GM21381 (cell line): Measurements from ENCODE around the gene CLIP4.
"Not testable (repeated sequence)": the region's sequence is repeated elsewhere in the genome, so short reads cannot be mapped to it uniquely, and the experiment has no call there.

Experiments used
- ATAC-seq: cut with Tn5 transposase; IDR thresholded peaks from one replicate; pipeline ENCODE4 v1.9.1; 2021; ENCODE audit warnings: mild to moderate bottlenecking, moderate library complexity; ENCODE audit not compliant: unreplicated experiment

The CLIP4 gene

GRCh38 chr2:29100564-29100963 lies 14.7 kb upstream of the CLIP4 start:
- no peak for ATAC-seq

GRCh38 chr2:29104688-29105087 lies 10.5 kb upstream of the CLIP4 start:
- no peak for ATAC-seq

- no peak for ATAC-seq
These were observed 9.8 kb upstream of the CLIP4 start for GRCh38 chr2:29105375-29105774.

- no peak for ATAC-seq
These were observed 9.0 kb upstream of the CLIP4 start for GRCh38 chr2:29106256-29106655.

GRCh38 chr2:29106980-29107388 lies 8.2 kb upstream of the CLIP4 start:
- no peak for ATAC-seq

DNA sequence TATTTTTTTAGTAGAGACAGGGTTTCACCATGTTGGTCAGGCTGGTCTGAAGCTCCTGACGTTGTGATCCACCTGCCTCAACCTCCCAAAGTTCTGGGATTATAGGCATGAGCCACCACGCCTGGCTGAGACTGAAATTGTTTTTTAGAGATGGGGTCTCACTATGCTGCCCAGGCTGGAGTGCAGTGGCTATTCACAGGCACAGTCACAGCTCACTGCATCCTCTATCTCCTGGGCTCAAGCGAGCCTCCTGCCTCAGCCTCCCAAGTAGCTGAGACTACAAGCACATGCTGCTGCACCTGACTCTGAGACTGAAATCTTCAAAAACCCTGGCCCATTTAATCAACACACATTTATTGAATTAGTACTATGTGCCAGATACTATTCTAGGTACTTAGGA lies 7.7 kb upstream of the CLIP4 start:
- ATAC-seq = not testable (repeated sequence)

- ATAC-seq = no peak
These were observed 7.0 kb upstream of the CLIP4 start for GRCh38 chr2:29108225-29108624.

- ATAC-seq = no peak
These were observed 6.0 kb upstream of the CLIP4 start for GRCh38 chr2:29109246-29109645.

GRCh38 chr2:29110916-29111535 lies 4.2 kb upstream of the CLIP4 start:
- peak; percentile 48 for ATAC-seq

- no peak for ATAC-seq
These were observed 2.8 kb upstream of the CLIP4 start for GRCh38 chr2:29112379-29112778.

DNA sequence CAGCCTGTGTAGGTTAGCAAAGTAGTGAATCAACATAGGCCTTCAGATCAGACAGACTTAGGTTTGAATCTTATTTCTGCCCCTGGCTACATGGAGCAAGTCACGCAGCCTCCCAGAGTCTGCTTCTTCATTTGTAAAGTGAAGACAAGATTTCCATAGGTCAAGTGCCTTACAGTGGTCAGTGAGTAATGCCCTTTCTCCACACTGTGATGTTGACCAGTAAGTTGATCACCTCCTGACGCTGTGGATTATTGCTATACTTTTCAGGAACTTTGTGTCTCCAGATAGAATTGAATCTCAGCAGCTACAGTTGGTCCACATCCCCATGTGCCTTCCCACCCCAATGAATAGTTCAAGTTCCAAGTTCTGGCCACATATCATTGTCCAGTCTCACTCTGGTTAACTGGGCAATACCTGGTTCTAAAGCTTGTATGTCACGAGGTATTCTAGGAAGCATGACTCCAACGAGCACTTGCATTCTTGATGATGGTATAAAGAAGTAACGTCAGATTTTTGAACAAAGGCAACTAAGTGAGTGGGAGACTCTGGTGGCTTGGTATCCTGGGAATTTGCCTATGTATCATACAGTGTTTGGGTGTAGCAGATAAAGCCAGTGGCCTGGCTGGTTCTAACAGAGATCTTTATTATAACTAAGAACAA lies 2.1 kb upstream of the CLIP4 start:
- no peak for ATAC-seq

DNA sequence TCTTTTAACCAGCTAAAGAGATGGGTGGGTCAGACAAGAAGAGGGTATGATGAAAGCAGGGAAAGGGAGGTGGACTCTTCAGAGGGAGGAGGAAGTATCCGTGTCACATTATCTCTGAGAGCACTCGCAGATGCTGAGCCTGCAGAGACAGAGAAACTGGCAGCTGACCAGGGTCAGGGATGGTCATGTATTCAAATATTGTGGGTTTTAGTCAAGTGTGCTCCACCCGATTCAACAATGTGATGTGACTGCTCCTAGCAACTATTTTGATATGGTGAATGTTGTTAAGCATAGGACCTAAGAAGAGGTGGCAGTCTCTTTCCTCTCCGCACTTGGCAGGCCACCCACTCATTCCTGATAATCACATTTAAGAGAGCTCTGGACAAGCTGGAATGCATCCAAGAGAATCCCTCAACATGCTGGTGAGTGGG lies 1.3 kb upstream of the CLIP4 start:
- ATAC-seq = no peak

- no peak for ATAC-seq
These were observed 649 bp upstream of the CLIP4 start for GRCh38 chr2:29114586-29114945.

DNA sequence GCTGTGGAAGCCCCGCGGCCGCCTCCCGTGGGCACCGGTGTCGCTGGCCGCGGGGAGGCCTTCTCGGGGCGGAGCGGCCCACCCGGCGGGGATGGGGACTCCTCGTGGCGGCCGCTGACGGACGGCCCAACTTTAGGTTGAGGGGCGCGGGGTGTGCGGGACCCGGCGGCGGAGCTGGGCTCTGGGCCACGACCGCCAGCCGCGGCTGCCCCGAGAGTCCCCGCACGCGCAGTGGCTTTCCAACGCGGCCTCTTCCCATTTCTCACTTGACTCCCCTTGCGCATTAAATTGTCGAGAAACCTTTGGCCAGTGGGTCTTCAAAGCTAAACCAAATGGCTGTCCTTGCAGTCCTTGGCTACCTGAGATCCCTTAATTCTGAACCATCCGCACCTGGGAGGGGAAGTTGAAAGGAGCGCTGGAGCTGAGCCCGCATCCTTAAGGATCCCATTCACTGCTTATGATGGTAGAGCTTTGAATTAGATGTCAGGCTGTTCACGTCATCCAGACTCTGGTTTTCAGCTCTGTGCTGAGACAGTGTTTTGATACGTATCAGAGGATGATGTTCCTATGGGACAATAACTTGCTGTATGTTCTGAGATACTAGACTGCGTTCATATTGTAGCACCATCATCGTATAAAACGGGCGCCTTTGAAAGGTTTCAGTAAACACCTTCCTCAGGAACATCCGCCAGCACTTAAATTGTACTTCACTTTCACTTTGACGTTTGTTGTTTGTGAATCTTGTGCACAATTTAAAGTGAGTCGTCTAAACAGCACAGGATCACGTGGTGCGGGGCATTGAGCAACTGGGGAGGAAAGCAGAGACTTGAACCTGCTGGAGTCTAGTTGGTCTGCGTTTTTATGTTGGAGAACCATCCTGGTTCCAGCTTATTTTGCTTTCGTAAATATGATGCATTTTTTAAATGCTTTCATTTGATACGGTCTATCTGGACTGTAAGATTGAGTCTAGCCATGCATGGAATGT lies 874 bp downstream of the CLIP4 start:
- ATAC-seq = peak; percentile 43

DNA sequence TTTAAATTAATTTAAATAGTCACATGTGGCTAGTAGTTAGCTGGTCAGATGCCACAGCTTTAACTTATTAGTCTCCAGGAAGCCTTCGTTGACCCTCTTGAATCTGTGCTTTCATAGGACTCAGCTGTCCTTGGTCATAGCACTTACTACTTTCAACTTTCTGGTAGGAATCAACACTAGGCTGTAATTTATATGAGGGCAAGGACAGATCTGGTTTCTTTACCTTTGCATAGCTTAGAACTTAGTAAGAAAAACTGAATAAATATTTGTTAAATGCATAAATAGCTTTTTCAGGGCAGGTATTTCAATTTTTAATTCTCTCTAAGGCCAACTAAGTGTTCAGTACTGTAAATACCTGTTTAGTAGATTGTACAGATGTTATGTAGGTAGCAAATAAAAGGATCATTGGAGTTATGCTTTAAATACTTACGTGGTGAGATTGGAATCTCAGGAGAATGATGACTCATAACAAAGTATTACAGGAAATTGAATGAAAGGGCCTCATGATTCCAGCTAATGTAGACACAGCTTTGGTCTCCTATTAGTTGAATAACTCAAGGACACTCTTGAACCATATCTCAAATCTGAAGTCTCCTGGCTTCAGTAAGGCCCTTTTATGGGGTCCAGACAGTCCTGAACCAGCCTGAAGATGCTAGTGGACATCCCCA lies 2.6 kb downstream of the CLIP4 start:
- no peak for ATAC-seq

- no peak for ATAC-seq
These were observed 4.0 kb downstream of the CLIP4 start for GRCh38 chr2:29119211-29119610.

- ATAC-seq = no peak
These were observed 5.6 kb downstream of the CLIP4 start for GRCh38 chr2:29120846-29121245.

DNA sequence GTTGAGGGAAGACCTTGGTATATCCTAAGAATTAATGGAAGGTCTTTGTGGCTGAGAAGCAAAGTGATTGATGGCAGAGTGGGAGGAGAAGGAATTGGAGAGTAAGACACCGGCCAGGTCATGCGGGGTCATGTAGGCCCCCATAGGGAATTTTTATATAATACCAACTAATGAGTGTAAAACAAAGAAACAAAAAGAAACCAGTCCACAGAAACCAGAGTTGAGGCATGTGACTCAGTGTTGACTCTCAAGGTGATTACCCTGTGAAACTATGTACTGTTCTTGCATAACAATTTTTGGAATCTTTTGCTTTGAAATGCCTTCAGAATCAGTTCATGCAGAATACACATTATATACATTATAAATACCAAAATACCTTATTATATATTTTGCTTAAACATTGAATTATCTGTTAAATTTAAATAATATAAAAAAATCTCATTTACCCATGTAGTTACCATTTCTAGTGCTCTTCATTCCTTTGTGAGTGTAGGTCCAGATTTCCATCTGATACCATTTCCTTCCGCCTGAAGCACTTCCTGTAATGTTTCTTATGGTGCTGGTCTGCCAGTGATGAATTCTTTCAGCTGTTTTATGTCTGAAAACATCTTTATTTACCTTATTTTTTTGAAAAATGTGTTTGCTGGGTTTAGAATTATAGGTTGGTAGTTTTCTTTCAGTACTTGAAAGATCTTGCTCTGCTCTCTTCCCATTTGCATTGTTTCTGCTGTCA lies 8.6 kb downstream of the CLIP4 start:
- ATAC-seq = no peak

DNA sequence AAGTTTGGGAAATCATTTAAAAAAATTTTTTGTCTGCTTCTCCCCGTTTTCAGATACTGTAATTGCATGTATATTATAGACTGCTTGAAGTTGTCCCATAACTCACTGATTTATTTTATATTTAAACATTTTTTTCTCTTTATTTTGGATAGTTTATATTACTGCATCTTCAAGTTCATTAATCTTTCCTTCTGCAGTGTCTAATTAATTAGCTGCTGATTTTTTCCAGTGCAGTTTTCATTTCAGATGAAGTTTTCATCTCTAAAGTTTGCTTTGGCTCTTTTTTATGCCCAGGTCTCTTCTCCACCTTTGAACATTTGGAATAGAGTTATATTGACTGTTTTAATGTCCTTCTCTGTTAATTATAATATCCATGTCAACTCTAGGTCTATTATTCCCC lies 9.3 kb downstream of the CLIP4 start:
- no peak for ATAC-seq

DNA sequence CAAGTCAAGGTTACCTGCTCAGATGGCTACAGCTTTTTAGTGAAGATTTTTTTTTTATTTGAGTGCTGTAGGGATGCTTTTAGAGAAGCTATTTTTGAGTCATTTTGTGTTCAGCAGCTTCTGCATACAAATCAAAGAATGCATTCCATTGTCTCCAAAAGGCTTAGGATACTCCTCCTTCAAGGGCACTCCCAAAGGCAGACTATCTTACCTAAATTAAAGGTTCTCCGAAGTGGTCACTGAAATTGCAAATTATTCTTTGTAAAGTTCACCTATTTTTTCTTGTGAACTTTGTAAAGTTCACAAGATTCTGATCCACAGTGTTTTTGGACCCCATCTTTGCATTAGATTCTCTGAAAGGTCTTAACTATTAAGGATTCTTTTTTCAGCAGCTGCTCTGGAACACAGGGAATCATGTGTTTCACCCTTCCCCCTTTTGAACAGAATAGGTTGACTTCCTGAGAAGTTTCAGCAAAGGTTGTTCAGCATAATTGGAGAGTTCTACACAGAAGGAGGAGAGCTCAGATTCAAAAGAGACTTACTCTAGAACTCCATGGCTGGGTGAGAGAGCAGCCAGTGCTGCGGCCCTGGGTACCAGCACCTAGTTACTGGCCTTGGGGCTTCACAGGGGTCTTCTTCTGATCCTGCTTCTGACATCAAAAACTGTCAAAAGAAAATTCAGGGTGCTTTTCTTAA lies 14.5 kb downstream of the CLIP4 start:
- no peak for ATAC-seq
